GM18907 (cell line): Measurements from ENCODE around the gene PEX3.
"Not testable (repeated sequence)": the region's sequence is repeated elsewhere in the genome, so short reads cannot be mapped to it uniquely, and the experiment has no call there.

Experiments used
- ATAC-seq: cut with Tn5 transposase; IDR thresholded peaks from one replicate; pipeline ENCODE4 v1.9.1; 2021; ENCODE audit warnings: mild to moderate bottlenecking, moderate library complexity; ENCODE audit not compliant: unreplicated experiment

Gene PEX3

GRCh38 chr6:143506199-143506598 is 55.6 kb downstream of the PEX3 start:
- no peak for ATAC-seq

- ATAC-seq: no peak
Measured at GRCh38 chr6:143506620-143507019, 56.0 kb downstream of the PEX3 start.

GRCh38 chr6:143507358-143508145 is 56.9 kb downstream of the PEX3 start:
- peak; percentile 59 for ATAC-seq

- ATAC-seq: not testable (repeated sequence)
Measured at GRCh38 chr6:143510326-143510725, 59.7 kb downstream of the PEX3 start.

GRCh38 chr6:143510991-143511891 is 60.6 kb downstream of the PEX3 start, which contains the start of gene FUCA2:
Gene FUCA2 (minus strand): TSS chr6:143511720. CDS start chr6:143511634, 86 bp downstream.
- ATAC-seq: peak; percentile 69

GRCh38 chr6:143513410-143513809 is 62.8 kb downstream of the PEX3 start:
- ATAC-seq: peak; percentile 27

GRCh38 chr6:143515061-143515760 is 64.6 kb downstream of the PEX3 start:
- no peak for ATAC-seq

GRCh38 chr6:143515766-143516355 is 65.3 kb downstream of the PEX3 start:
- ATAC-seq: no peak

- ATAC-seq: no peak
Measured at GRCh38 chr6:143516690-143517446, 66.3 kb downstream of the PEX3 start.

- no peak for ATAC-seq
Measured at GRCh38 chr6:143517447-143517773, 66.8 kb downstream of the PEX3 start.

- no peak for ATAC-seq
Measured at GRCh38 chr6:143522039-143522600, 71.5 kb downstream of the PEX3 start.

GRCh38 chr6:143525356-143525755 is 74.8 kb downstream of the PEX3 start:
- ATAC-seq: no peak

GRCh38 chr6:143527677-143528076 is 77.1 kb downstream of the PEX3 start:
- ATAC-seq: no peak

- ATAC-seq: no peak
Measured at GRCh38 chr6:143528164-143528811, 77.7 kb downstream of the PEX3 start.

GRCh38 chr6:143529095-143529494 is 78.5 kb downstream of the PEX3 start:
- no peak for ATAC-seq

- no peak for ATAC-seq
Measured at GRCh38 chr6:143531720-143532499, 81.3 kb downstream of the PEX3 start.

GRCh38 chr6:143535189-143535614 is 84.6 kb downstream of the PEX3 start:
- no peak for ATAC-seq

GRCh38 chr6:143536461-143536865 is 85.9 kb downstream of the PEX3 start:
- peak; percentile 78 for ATAC-seq
